Naive thymus-derived CD4-positive, alpha-beta T cell (primary cell): ENCODE data around the gene KRTAP4-1. TPM values are rescaled to one million over a fixed set of nuclear protein-coding genes. Genes with fewer than 3 reads are reported as not detected.
"Not testable (repeated sequence)": the region's sequence is repeated elsewhere in the genome, so short reads cannot be mapped to it uniquely, and the experiment has no call there.

Source experiments
- ATAC-seq: fragments of 150-1000 bp; cut with Tn5 transposase; 2 replicates; pipeline ENCODE4 v1.10.0; 2021; ENCODE audit warnings: mild to moderate bottlenecking, moderate library complexity
- CTCF ChIA-PET: fragments of 350-600 bp; sonication (Branson Sonifier 250); formaldehyde crosslinking; loops from one replicate; lab custom pipeline; 2021; ENCODE audit warnings: antibody characterized with exemption; lab: Charles Lee
- POLR2A ChIA-PET: fragments of 350-600 bp; sonication (Branson Sonifier 250); formaldehyde crosslinking; loops from one replicate; lab custom pipeline; 2021; ENCODE audit warnings: antibody characterized with exemption, inconsistent platforms; lab: Charles Lee
- DNase-seq, 9 donors: peaks; one replicate each; pipeline versions ENCODE4 v3.0.0 to v3.0.0-alpha.2; 2020 to 2022; ENCODE audit warnings: mixed read lengths in 1 of 9
- H3K27ac ChIP-seq: one replicate; pipeline ENCODE4 v1.7.0; 2013; ENCODE audit warnings: mild to moderate bottlenecking, low read depth, low read length, moderate library complexity
- H3K27me3 ChIP-seq, 2 donors: one replicate each; pipeline ENCODE4 v1.7.0; 2013; ENCODE audit warnings: low read length in 2 of 2, mild to moderate bottlenecking in 2 of 2, moderate library complexity in 2 of 2; ENCODE audit not compliant: control insufficient read depth in 2 of 2, insufficient read depth in 2 of 2
- H3K36me3 ChIP-seq, 3 experiments: 1 replicate in 2 of 3; 2 replicates in 1 of 3; pipeline ENCODE4 v1.7.0; 2013; ENCODE audit warnings: low read length in 3 of 3, mild to moderate bottlenecking in 3 of 3, moderate library complexity in 1 of 3; ENCODE audit not compliant: insufficient read depth in 3 of 3, control insufficient read depth in 2 of 3
- H3K4me1 ChIP-seq, 2 donors: one replicate each; pipeline ENCODE4 v1.7.0; 2013; ENCODE audit warnings: low read length in 2 of 2, mild to moderate bottlenecking in 2 of 2, moderate library complexity in 1 of 2; ENCODE audit not compliant: control insufficient read depth in 2 of 2, insufficient read depth in 2 of 2
- H3K4me3 ChIP-seq: 2 replicates; pipeline ENCODE4 v1.7.0; 2013; ENCODE audit warnings: mild to moderate bottlenecking, low read length
- H3K9me3 ChIP-seq, 3 experiments: 1 replicate in 2 of 3; 2 replicates in 1 of 3; pipeline ENCODE4 v1.7.0; 2013; ENCODE audit warnings: low read length in 3 of 3; ENCODE audit not compliant: control insufficient read depth in 2 of 3
- H3K27ac Mint-ChIP-seq, 9 donors: one replicate each; pipeline ENCODE4 v1.8.0; 2020 to 2022; ENCODE audit warnings: mixed read lengths in 9 of 9, mild to moderate bottlenecking in 8 of 9, moderate library complexity in 5 of 9, inconsistent platforms in 2 of 9
- H3K27me3 Mint-ChIP-seq, 5 donors: one replicate each; pipeline ENCODE4 v1.8.0; 2021 to 2022; ENCODE audit warnings: mixed read lengths in 5 of 5, mild to moderate bottlenecking in 1 of 5
- H3K36me3 Mint-ChIP-seq, 5 donors: one replicate each; pipeline ENCODE4 v1.8.0; 2020 to 2022; ENCODE audit warnings: mixed read lengths in 5 of 5, mild to moderate bottlenecking in 3 of 5, inconsistent platforms in 1 of 5
- H3K4me1 Mint-ChIP-seq, 7 donors: one replicate each; pipeline ENCODE4 v1.8.0; 2020 to 2022; ENCODE audit warnings: mixed read lengths in 7 of 7, mild to moderate bottlenecking in 3 of 7, inconsistent platforms in 1 of 7
- H3K4me3 Mint-ChIP-seq, 10 donors: one replicate each; pipeline ENCODE4 v1.8.0; 2020 to 2022; ENCODE audit warnings: mild to moderate bottlenecking in 10 of 10, mixed read lengths in 10 of 10, moderate library complexity in 6 of 10, inconsistent platforms in 2 of 10
- H3K9me3 Mint-ChIP-seq, 11 donors: one replicate each; pipeline ENCODE4 v1.8.0; 2020 to 2022; ENCODE audit warnings: mixed read lengths in 11 of 11, mild to moderate bottlenecking in 4 of 11, inconsistent platforms in 1 of 11, moderate library complexity in 1 of 11
- intact Hi-C, 2 donors: fragments of 100-400 bp; cut with micrococcal nuclease; formaldehyde crosslinking; loops; one replicate each; pipeline ENCODE4 v1.15.1; 2023
- polyA plus RNA-seq, 2 donors: library from polyadenylated mRNA; unstranded; fragments of 300-500 nt; fragmentation: Illumina TruSeq; gene quantifications; one replicate each; pipeline ENCODE4 v1.2.3, GENCODE V29; 2021
- total RNA-seq, 6 experiments: library from RNA in 5 of 6; stranded (reverse) in 5 of 6; gene quantifications; 1 replicate in 5 of 6; 2 replicates in 1 of 6; pipeline ENCODE4 v1.2.3 and lab custom pipeline; 2021 to 2026

Gene KRTAP4-1
- total and polyA plus RNA-seq, 7 experiments from 2014 or later: not detected

- Mint-ChIP-seq H3K27me3 (peaks cover 0 to 25% (median 11%) of the 10 kb centered on the region in 5 donors), H3K4me1 (peaks cover 0 to 8% (median 0%) of the 10 kb centered on the region in 7 donors), H3K4me3 (no peak within 1 kb of the TSS), H3K27ac (peak within 1 kb of the TSS in 2 of 9 donors; percentile 43 to 74), H3K9me3 (no peaks in the 10 kb centered on the region), H3K36me3 (peaks cover 0 to 4% (median 0%) of the 10 kb centered on the region in 5 donors)
- Histone ChIP-seq H3K27me3 (peaks cover 0 to 6% of the 10 kb centered on the region in 2 donors), H3K4me1 (no peaks in the 10 kb centered on the region), H3K27ac (no peak within 1 kb of the TSS), H3K36me3 (no peaks in the 10 kb centered on the region), H3K9me3 (no peaks in the 10 kb centered on the region), H3K4me3 (no peak within 1 kb of the TSS)
- ATAC-seq (no peak), DNase-seq (no peak)
- CTCF ChIA-PET: no interaction called here
- intact Hi-C loops: loop anchor here in 1 of 2 donors (5.0 kb wide), 1 partner anchor 113 kb away; the partner anchor contains the start of gene KRTAP2-1
- POLR2A ChIA-PET: no interaction called here
Observed at GRCh38 chr17:41160648-41161047, 24.1 kb downstream of the KRTAP4-1 start, which contains the start of gene KRTAP4-4. KRTAP4-4 (minus strand) TSS chr17:41160748; CDS start chr17:41160691, 57 bp downstream.

DNA sequence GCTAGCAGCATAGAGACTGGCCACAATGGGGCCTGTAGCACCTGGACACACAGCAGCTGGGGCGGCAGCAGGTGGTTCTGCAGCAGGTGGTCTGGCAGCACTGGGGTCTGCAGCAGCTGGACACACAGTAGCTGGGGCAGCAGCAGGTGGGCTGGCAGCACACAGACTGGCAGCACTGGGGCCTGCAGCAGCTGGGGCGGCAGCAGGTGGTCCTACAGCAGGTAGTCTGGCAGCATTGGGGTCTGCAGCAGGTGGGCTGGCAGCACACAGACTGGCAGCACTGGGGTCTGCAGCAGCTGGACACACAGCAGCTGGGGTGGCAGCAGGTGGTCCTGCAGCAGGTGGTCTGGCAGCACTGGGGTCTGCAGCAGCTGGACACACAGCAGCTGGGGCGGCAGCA, 24.5 kb downstream of the KRTAP4-1 start:
- H3K4me1 ChIP-seq, H3K27me3 ChIP-seq, DNase-seq, CTCF ChIA-PET, H3K36me3 ChIP-seq, H3K27ac ChIP-seq, H3K4me3 ChIP-seq, H3K9me3 Mint-ChIP-seq, H3K27ac Mint-ChIP-seq, H3K4me3 Mint-ChIP-seq, POLR2A ChIA-PET, H3K36me3 Mint-ChIP-seq, H3K9me3 ChIP-seq, H3K4me1 Mint-ChIP-seq, ATAC-seq: not testable (repeated sequence)
- H3K27me3 Mint-ChIP-seq: peaks cover 0 to 25% (median 11%) of the 10 kb centered on the region in 5 donors
- intact Hi-C loops: loop anchor here in 1 of 2 donors (5.0 kb wide), 1 partner anchor 113 kb away; the partner anchor contains the start of gene KRTAP2-1

- peaks cover 0 to 1% (median 0%) of the 10 kb centered on the region in 11 donors for H3K9me3 Mint-ChIP-seq
- intact Hi-C loops: no loop called here
Observed at GRCh38 chr17:41153856-41154255, 30.9 kb downstream of the KRTAP4-1 start.

DNA sequence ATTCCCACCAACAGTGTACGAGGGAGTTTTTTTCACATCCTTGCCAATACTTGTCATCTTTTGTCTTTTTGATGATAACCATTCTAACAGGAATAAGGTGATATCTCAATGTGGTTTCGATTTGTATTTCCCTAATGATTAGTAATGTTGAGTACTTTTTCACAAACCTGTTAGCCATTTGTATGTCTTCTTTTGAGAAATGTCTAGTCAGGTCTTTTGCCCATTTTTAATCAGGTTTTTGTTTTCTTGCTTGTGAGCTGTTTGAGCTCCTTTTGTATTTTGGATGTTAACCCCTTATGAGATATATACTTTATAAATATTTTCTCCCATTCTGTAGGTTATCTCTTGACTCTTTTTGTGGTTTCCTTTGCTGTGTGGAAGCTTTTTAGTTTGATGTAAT, 33.2 kb downstream of the KRTAP4-1 start:
- no peak for ATAC-seq
- no peaks in the 10 kb centered on the region for H3K9me3 ChIP-seq
- CTCF ChIA-PET: no interaction called here
- H3K27ac Mint-ChIP-seq: no peak overlapping the region
- POLR2A ChIA-PET: no interaction called here
- peaks cover 0 to 17% (median 5%) of the 10 kb centered on the region in 7 donors for H3K4me1 Mint-ChIP-seq
- H3K4me3 ChIP-seq: no peak overlapping the region
- H3K27ac ChIP-seq: no peak overlapping the region
- H3K36me3 Mint-ChIP-seq: no peaks in the 10 kb centered on the region
- H3K27me3 ChIP-seq: no peaks in the 10 kb centered on the region
- no peaks in the 10 kb centered on the region for H3K4me1 ChIP-seq
- intact Hi-C loops: no loop called here
- no peak for DNase-seq
- H3K27me3 Mint-ChIP-seq: peaks cover 0 to 14% (median 9%) of the 10 kb centered on the region in 5 donors
- H3K36me3 ChIP-seq: no peaks in the 10 kb centered on the region
- H3K9me3 Mint-ChIP-seq: peaks cover 0 to 1% (median 0%) of the 10 kb centered on the region in 11 donors
- H3K4me3 Mint-ChIP-seq: no peak overlapping the region

More at GRCh38 chr17:41153856-41154255, 30.9 kb downstream of the KRTAP4-1 start:
- Histone ChIP-seq H3K4me1 (no peaks in the 10 kb centered on the region), H3K27me3 (peaks cover 0 to 2% of the 10 kb centered on the region in 2 donors), H3K27ac (no peak overlapping the region), H3K36me3 (no peaks in the 10 kb centered on the region), H3K9me3 (no peaks in the 10 kb centered on the region), H3K4me3 (no peak overlapping the region)
- Mint-ChIP-seq H3K36me3 (peaks cover 0 to 4% (median 0%) of the 10 kb centered on the region in 5 donors), H3K27ac (peak overlapping the region in 1 of 9 donors; percentile 20), H3K4me1 (peaks cover 0 to 12% (median 0%) of the 10 kb centered on the region in 7 donors), H3K27me3 (peaks cover 0 to 25% (median 11%) of the 10 kb centered on the region in 5 donors), H3K4me3 (no peak overlapping the region)
- POLR2A ChIA-PET: no interaction called here
- DNase-seq (no peak), ATAC-seq (no peak)
- CTCF ChIA-PET: no interaction called here

DNA sequence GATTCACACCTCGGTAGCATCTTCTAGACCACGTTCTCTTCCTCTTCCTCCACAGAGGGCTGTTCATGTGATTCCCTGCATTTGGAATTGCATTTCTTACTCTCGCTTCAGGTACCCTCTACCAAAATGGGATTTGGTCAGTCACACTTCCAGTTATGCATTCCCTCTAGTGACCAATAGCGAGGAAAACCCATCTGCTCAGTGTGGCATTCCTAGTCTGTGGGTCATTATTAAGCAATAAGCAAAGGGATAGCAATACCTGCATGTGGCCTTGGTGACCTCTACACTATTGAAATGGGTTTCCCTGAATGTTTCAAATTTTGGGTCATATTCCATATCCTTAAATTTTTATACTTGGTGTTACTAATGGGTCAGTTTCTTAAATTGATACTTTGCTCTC, 34.7 kb downstream of the KRTAP4-1 start:
- Histone ChIP-seq H3K27me3 (no peaks in the 10 kb centered on the region), H3K4me3 (no peak overlapping the region), H3K36me3 (no peaks in the 10 kb centered on the region), H3K9me3 (no peaks in the 10 kb centered on the region), H3K4me1 (no peaks in the 10 kb centered on the region), H3K27ac (no peak overlapping the region)
- DNase-seq: no peak
- Mint-ChIP-seq H3K27ac (no peak overlapping the region), H3K9me3 (peaks cover 0 to 3% (median 0%) of the 10 kb centered on the region in 11 donors), H3K4me1 (peaks cover 0 to 19% (median 5%) of the 10 kb centered on the region in 7 donors), H3K4me3 (no peak overlapping the region), H3K36me3 (no peaks in the 10 kb centered on the region), H3K27me3 (peaks cover 0 to 17% (median 0%) of the 10 kb centered on the region in 5 donors)
- intact Hi-C loops: no loop called here
- ChIA-PET CTCF (interaction anchor here (0.6 kb wide), 1 partner anchor 40 kb away, joined by 5 read pairs; no protein-coding TSS in a partner anchor), POLR2A (interaction anchor here (1.0 kb wide), 1 partner anchor 42 kb away, joined by 4 read pairs; no protein-coding TSS in a partner anchor)
- no peak for ATAC-seq

DNA sequence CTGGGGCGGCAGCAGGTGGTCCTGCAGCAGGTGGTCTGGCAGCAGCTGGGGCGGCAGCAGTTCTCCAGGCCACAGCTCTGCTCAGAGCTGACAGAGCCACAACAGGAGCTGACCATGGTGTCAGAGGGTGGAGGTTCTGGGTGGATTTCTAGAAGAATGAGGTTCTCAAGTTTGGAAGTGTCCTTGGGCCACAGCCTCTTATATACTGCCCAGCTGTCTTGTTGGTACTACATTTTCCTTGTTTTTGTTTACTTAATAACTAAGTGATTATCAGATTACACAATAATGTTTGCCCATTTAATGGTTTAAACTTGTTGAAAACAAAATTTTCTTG, 35.1 kb downstream of the KRTAP4-1 start, which contains the start of gene KRTAP4-5:
Gene KRTAP4-5 (minus strand): TSS at position 174 of the 334 bp plus-strand sequence. CDS start 58 bp downstream, at position 116.
- no peaks in the 10 kb centered on the region for H3K36me3 Mint-ChIP-seq

More for the DNA sequence above, 35.1 kb downstream of the KRTAP4-1 start, which contains the start of gene KRTAP4-5:
- no peak within 1 kb of the TSS for H3K27ac ChIP-seq
- no peaks in the 10 kb centered on the region for H3K27me3 ChIP-seq
- POLR2A ChIA-PET: no interaction called here
- peaks cover 0 to 6% (median 0%) of the 10 kb centered on the region in 11 donors for H3K9me3 Mint-ChIP-seq
- H3K36me3 ChIP-seq: no peaks in the 10 kb centered on the region
- no peak within 1 kb of the TSS for H3K4me3 ChIP-seq
- CTCF ChIA-PET: interaction anchor here (0.6 kb wide), 1 partner anchor 39 kb away, joined by 5 read pairs; no protein-coding TSS in a partner anchor
- H3K4me1 ChIP-seq: no peaks in the 10 kb centered on the region
- no peak within 1 kb of the TSS for H3K4me3 Mint-ChIP-seq
- peaks cover 0 to 18% (median 0%) of the 10 kb centered on the region in 5 donors for H3K27me3 Mint-ChIP-seq
- peaks cover 0 to 19% (median 5%) of the 10 kb centered on the region in 7 donors for H3K4me1 Mint-ChIP-seq
- peak within 1 kb of the TSS in 1 of 9 donors; percentile 7 for H3K27ac Mint-ChIP-seq
- DNase-seq (no peak), ATAC-seq (no peak)
- no peaks in the 10 kb centered on the region for H3K9me3 ChIP-seq
- intact Hi-C loops: no loop called here
